HG02571 (cell line): ENCODE measurements around the gene CENPQ.

ENCODE experiments used
- ATAC-seq: cut with Tn5 transposase; IDR thresholded peaks from one replicate; pipeline ENCODE4 v1.9.1; 2021; ENCODE audit warnings: mild to moderate bottlenecking, moderate library complexity; ENCODE audit not compliant: unreplicated experiment

CENPQ gene

DNA sequence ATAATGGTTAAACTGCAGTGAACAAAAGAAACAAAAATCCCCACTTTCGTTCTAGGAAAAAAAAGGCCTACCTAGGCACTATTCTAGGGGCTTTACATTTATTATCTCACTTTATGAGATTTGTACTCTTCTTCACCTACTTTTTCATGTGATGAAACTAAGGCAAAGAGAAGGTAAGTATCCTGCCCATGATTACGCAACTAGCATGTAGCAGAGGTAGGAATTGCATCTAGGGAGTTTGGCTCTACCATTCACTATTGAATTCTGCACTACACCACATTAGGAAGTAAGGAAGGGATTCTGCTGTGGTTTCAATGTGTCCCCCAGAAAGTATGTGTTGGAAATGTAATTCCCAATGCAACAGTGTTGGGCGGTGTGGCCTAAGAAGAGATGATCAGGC lies 75.9 kb downstream of the CENPQ start:
- no peak for ATAC-seq

DNA sequence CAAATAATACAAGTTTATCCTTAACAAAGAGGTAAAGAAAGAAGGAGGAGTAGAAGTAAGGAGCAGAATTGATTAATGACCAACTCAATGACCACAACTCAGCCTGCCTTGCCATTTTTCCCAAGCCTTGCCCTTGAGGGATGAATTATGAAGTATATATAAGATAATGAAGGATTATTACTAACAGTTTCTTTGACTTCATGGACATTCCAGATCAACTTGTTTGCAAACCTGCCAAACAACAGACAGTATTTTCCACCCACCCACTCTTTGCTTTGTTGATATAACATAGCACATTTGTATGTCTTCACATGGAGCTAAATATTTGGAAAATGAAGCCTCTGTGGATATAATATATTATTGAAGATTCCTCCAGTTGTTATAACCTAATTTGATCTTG lies 77.4 kb downstream of the CENPQ start:
- no peak for ATAC-seq

DNA sequence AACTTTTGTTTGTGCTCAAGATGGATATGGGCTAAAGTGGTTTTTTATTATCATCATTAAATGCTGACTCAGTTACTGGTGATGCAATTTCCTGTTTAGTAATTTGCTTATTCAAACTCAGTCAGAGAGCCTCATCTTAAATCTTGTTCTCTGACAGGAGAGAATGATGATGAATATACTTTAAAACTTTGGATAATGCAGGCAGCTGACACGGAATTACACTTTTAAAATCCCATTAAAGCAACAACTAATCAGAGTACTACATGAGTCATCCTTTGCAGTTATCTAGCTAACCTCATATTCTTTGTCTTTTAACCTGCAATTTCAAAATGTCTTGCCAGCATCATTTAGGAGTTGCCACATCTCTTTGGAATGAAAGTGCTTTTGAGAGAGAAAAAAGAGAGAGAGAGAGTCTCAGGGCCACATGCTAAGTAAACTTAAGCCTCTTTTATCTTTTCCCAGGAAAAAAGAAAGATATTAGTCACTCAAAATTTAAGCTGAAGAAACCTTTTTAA lies 78.1 kb downstream of the CENPQ start:
- ATAC-seq = no peak

DNA sequence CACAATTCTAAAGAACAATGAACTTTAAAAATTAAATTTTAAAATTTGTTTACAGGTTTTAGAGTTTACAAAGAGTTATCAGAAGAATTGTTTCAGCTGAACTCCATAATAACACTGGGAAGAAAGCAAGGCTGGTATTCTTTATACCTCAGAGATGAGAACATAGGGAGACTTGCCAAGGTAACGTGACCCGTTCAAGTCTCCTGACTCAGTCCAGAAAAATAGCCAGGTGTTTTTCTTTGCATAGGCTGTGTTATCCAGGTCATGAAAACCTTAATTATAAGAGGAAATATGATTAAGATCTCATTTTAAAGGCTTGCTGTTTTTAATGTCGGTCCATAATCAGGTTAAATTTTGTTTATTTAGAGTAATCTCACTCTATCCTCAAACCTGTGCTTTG lies 78.8 kb downstream of the CENPQ start:
- ATAC-seq = no peak
